Subcutaneous adipose tissue (tissue), 4 donors: ENCODE measurements around the gene RAD51B. TPM values are rescaled to one million over a fixed set of nuclear protein-coding genes. Genes with fewer than 3 reads are reported as not detected.

ENCODE experiments used
- CTCF ChIP-seq: fragments of 450-650 bp; IDR thresholded peaks from one replicate; pipeline ENCODE4 v1.5.1; 2016; ENCODE audit warnings: low read depth, mild to moderate bottlenecking, control low read depth, antibody characterized with exemption, moderate library complexity
- total RNA-seq, 4 donors: library from RNA; depleted of rRNA; stranded (reverse); fragments of >200 nt; gene quantifications; one replicate each; pipeline ENCODE4 v1.1.0, GENCODE V29; 2016

RAD51B gene
- total RNA-seq, 4 donors from 2014 or later: 9.7 to 24.1 (median 16.7) TPM

GRCh38 chr14:68476212-68477109 is 656.9 kb downstream of the RAD51B start:
- TF ChIP-seq CTCF: no peak

- TF ChIP-seq CTCF: no peak
Observed at GRCh38 chr14:68477110-68477455, 657.5 kb downstream of the RAD51B start.

GRCh38 chr14:68477461-68478085 is 658.0 kb downstream of the RAD51B start:
- no peak for TF ChIP-seq CTCF

GRCh38 chr14:68479247-68479646 is 659.7 kb downstream of the RAD51B start:
- no peak for TF ChIP-seq CTCF

GRCh38 chr14:68482018-68482417 is 662.4 kb downstream of the RAD51B start:
- no peak for TF ChIP-seq CTCF

- TF ChIP-seq CTCF: no peak
Observed at GRCh38 chr14:68482772-68483395, 663.3 kb downstream of the RAD51B start.
